Measurements from ENCODE around the gene DRD3. TPM values are rescaled to one million over a fixed set of nuclear protein-coding genes. Genes with fewer than 3 reads are reported as not detected.
A peak's percentile ranks its signal among the peaks of the same experiment; 100 is the strongest.

Gene DRD3
- total and polyA plus RNA-seq, 2 donors (not counting 1 experiment from before 2014, with no cell fraction given), result not detected

- TF ChIP-seq EZH2 (IDR thresholded peaks at IDR 0.05; ENCODE audit: low read length, missing control alignments) (no peak), CTCF (conservative IDR thresholded peaks at IDR 0.05 in 1 of 2, IDR thresholded peaks at IDR 0.05 in 1 of 2; ENCODE audit: low read depth in 1 of 2, low read length in 2 of 2) (no peak)
- no peaks in the 10 kb centered on the region for H3K36me3 ChIP-seq (ENCODE audit: control insufficient read depth, insufficient read depth, low read length)
- H4K20me1 ChIP-seq (ENCODE audit: control insufficient read depth, extremely low read depth, insufficient read depth, low read length), result no peaks in the 10 kb centered on the region
- no peak overlapping the region for H3K4me2 ChIP-seq (ENCODE audit: extremely low read depth, insufficient read depth, low read length)
- H3K27me3 ChIP-seq (ENCODE audit: control insufficient read depth, insufficient read depth, low read length), result no peaks in the 10 kb centered on the region
- H3K9me3 ChIP-seq (ENCODE audit: control insufficient read depth, insufficient read depth, low read depth, low read length), result no peaks in the 10 kb centered on the region
- no peaks in the 10 kb centered on the region for H3K4me1 ChIP-seq (ENCODE audit: control insufficient read depth, extremely low read depth, insufficient read depth, low read length)
- H3K79me2 ChIP-seq (ENCODE audit: control insufficient read depth, insufficient read depth, low read length), result no peaks in the 10 kb centered on the region
- no peak overlapping the region for H3K4me3 ChIP-seq (replicated peaks in 1 of 4; ENCODE audit: control extremely low read depth in 1 of 4, insufficient read depth in 1 of 4, low read depth in 3 of 4, low read length in 4 of 4)
- no peak overlapping the region for H3K9ac ChIP-seq (ENCODE audit: insufficient read depth, low read length)
- DNase-seq (ENCODE audit: low read depth in 2 of 2), result no peak
- H3K27ac ChIP-seq (ENCODE audit: insufficient read depth, low read length), result no peak overlapping the region
- H2AFZ ChIP-seq (ENCODE audit: low read length), result no peak overlapping the region
These were observed 44.3 kb upstream of the DRD3 start for GRCh38 chr3:114223143-114223542.

GRCh38 chr3:114221881-114222264, 43.0 kb upstream of the DRD3 start:
- TF ChIP-seq CTCF (conservative IDR thresholded peaks at IDR 0.05 in 1 of 2, IDR thresholded peaks at IDR 0.05 in 1 of 2; ENCODE audit: low read depth in 1 of 2, low read length in 2 of 2), result no peak
- no peak for TF ChIP-seq EZH2 (IDR thresholded peaks at IDR 0.05; ENCODE audit: low read length, missing control alignments)
- H4K20me1 ChIP-seq (ENCODE audit: control insufficient read depth, extremely low read depth, insufficient read depth, low read length), result no peaks in the 10 kb centered on the region
- no peak overlapping the region for H2AFZ ChIP-seq (ENCODE audit: low read length)
- no peaks in the 10 kb centered on the region for H3K79me2 ChIP-seq (ENCODE audit: control insufficient read depth, insufficient read depth, low read length)
- DNase-seq (ENCODE audit: low read depth in 2 of 2), result no peak
- no peak overlapping the region for H3K4me3 ChIP-seq (replicated peaks in 1 of 4; ENCODE audit: control extremely low read depth in 1 of 4, insufficient read depth in 1 of 4, low read depth in 3 of 4, low read length in 4 of 4)
- no peaks in the 10 kb centered on the region for H3K9me3 ChIP-seq (ENCODE audit: control insufficient read depth, insufficient read depth, low read depth, low read length)
- no peak overlapping the region for H3K9ac ChIP-seq (ENCODE audit: insufficient read depth, low read length)
- no peaks in the 10 kb centered on the region for H3K36me3 ChIP-seq (ENCODE audit: control insufficient read depth, insufficient read depth, low read length)
- no peaks in the 10 kb centered on the region for H3K4me1 ChIP-seq (ENCODE audit: control insufficient read depth, extremely low read depth, insufficient read depth, low read length)
- no peak overlapping the region for H3K4me2 ChIP-seq (ENCODE audit: extremely low read depth, insufficient read depth, low read length)
- H3K27me3 ChIP-seq (ENCODE audit: control insufficient read depth, insufficient read depth, low read length), result no peaks in the 10 kb centered on the region
- no peak overlapping the region for H3K27ac ChIP-seq (ENCODE audit: insufficient read depth, low read length)

- Histone ChIP-seq H2AFZ (ENCODE audit: low read length) (no peak overlapping the region), H3K9me3 (ENCODE audit: control insufficient read depth, insufficient read depth, low read depth, low read length) (no peaks in the 10 kb centered on the region), H3K27me3 (ENCODE audit: control insufficient read depth, insufficient read depth, low read length) (no peaks in the 10 kb centered on the region), H3K4me3 (replicated peaks in 1 of 4; ENCODE audit: control extremely low read depth in 1 of 4, insufficient read depth in 1 of 4, low read depth in 3 of 4, low read length in 4 of 4) (no peak overlapping the region), H4K20me1 (ENCODE audit: control insufficient read depth, extremely low read depth, insufficient read depth, low read length) (no peaks in the 10 kb centered on the region), H3K4me2 (ENCODE audit: extremely low read depth, insufficient read depth, low read length) (no peak overlapping the region), H3K36me3 (ENCODE audit: control insufficient read depth, insufficient read depth, low read length) (no peaks in the 10 kb centered on the region), H3K27ac (ENCODE audit: insufficient read depth, low read length) (no peak overlapping the region), H3K9ac (ENCODE audit: insufficient read depth, low read length) (no peak overlapping the region), H3K79me2 (ENCODE audit: control insufficient read depth, insufficient read depth, low read length) (no peaks in the 10 kb centered on the region), H3K4me1 (ENCODE audit: control insufficient read depth, extremely low read depth, insufficient read depth, low read length) (no peaks in the 10 kb centered on the region)
- TF ChIP-seq CTCF (conservative IDR thresholded peaks at IDR 0.05 in 1 of 2, IDR thresholded peaks at IDR 0.05 in 1 of 2; ENCODE audit: low read depth in 1 of 2, low read length in 2 of 2) (no peak), EZH2 (IDR thresholded peaks at IDR 0.05; ENCODE audit: low read length, missing control alignments) (no peak)
- DNase-seq (ENCODE audit: low read depth in 2 of 2), result peak in 1 of 2 donors; percentile 61
These were observed 42.5 kb upstream of the DRD3 start for GRCh38 chr3:114221165-114221880.
